Lower leg skin (tissue), 3 donors: ENCODE results near the gene MRPS5.

Source experiments
- POLR2A ChIP-seq, 2 donors: fragments of 450-650 bp; IDR thresholded peaks; one replicate each; pipeline ENCODE4 v1.6.1; 2016 to 2017; ENCODE audit warnings: antibody characterized with exemption in 2 of 2, mild to moderate bottlenecking in 1 of 2, moderate library complexity in 1 of 2
- TF ChIP-seq, protein P1 (sequence below), 3 donors: fragments of 450-650 bp; IDR thresholded peaks; one replicate each; pipeline ENCODE4 v1.5.1; 2016; ENCODE audit warnings: antibody characterized with exemption in 3 of 3, mild to moderate bottlenecking in 3 of 3, moderate library complexity in 2 of 3

DNA sequence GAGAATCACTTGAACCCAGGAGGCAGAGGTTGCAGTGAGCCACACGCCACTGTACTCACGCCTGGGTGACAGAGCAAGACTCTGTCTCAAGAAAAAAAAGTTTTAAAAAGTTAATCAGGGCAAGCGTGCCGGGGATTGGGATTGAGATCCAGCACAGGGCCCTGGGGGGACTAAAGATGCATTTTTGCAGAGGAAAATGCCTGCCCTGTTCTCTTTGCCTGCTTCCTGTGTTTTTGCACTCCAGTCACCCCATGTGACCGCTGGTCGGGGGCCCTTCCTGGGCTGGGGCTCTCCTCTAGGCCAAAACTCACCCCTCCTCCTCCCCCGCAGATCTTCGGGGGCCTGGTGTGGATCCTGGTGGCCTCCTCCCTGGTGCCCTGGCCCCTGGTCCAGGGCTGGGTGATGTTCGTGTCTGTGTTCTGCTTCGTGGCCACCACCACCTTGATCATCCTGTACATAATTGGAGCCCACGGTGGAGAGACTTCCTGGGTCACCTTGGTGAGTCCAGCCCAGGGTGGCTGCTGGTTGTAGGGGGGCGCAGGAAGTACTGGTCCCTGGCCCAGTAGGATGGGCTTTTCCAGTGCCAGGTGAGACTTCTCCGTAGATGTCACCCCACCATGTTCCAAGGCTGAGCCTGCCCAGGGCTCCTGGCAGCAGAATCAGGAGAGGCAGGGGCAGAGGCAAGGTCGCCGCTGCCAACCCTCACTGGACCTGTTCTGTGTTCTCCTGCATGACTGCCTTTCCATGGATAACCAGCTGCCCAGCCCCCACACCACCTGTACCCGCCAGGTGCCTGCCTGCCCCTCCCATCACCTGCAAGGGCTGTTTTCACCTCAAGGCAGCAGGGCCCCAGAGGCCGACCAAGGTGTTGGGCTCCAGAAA, 73.7 kb downstream of the MRPS5 start:
- TF ChIP-seq, protein P1, sequence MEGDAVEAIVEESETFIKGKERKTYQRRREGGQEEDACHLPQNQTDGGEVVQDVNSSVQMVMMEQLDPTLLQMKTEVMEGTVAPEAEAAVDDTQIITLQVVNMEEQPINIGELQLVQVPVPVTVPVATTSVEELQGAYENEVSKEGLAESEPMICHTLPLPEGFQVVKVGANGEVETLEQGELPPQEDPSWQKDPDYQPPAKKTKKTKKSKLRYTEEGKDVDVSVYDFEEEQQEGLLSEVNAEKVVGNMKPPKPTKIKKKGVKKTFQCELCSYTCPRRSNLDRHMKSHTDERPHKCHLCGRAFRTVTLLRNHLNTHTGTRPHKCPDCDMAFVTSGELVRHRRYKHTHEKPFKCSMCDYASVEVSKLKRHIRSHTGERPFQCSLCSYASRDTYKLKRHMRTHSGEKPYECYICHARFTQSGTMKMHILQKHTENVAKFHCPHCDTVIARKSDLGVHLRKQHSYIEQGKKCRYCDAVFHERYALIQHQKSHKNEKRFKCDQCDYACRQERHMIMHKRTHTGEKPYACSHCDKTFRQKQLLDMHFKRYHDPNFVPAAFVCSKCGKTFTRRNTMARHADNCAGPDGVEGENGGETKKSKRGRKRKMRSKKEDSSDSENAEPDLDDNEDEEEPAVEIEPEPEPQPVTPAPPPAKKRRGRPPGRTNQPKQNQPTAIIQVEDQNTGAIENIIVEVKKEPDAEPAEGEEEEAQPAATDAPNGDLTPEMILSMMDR (IDR thresholded peaks at IDR 0.05): no peak
- no peak for TF ChIP-seq POLR2A (IDR thresholded peaks at IDR 0.05)
